Measurements from ENCODE around the gene CERK.
A peak's percentile ranks its signal among the peaks of the same experiment; 100 is the strongest.

CERK gene

GRCh38 chr22:46675938-46676337 lies 62.1 kb downstream of the CERK start:
- no peak overlapping the region for H3K27ac ChIP-seq (ENCODE audit: extremely low read depth, low read depth, low read length)
- CTCF ChIA-PET: no interaction called here

GRCh38 chr22:46675479-46675878 lies 62.6 kb downstream of the CERK start:
- H3K36me3 ChIP-seq (ENCODE audit: control insufficient read depth in 2 of 2, insufficient read depth in 1 of 2, low read length in 2 of 2): peaks cover 0 to 58% of the 10 kb centered on the region in 2 experiments; a peak in 2 of 3 replicates
- no peaks in the 10 kb centered on the region for H3K9me3 ChIP-seq (ENCODE audit: control insufficient read depth, insufficient read depth, low read depth, low read length)
- POLR2A ChIA-PET: no interaction called here
- no peak overlapping the region for H3K27ac ChIP-seq (ENCODE audit: extremely low read depth, low read depth, low read length)
- H3K4me3 ChIP-seq (ENCODE audit: low read depth, low read length): no peak overlapping the region
- no peaks in the 10 kb centered on the region for H3K4me1 ChIP-seq (ENCODE audit: control insufficient read depth, insufficient read depth, low read length)
- CTCF ChIA-PET: no interaction called here
- TF ChIP-seq ZNF544 (tag by site-specific recombination; IDR thresholded peaks at IDR 0.05) (no peak), ZNF48 (tag by site-specific recombination; IDR thresholded peaks at IDR 0.05) (no peak), ZNF214 (tag by site-specific recombination; IDR thresholded peaks at IDR 0.05; ENCODE audit: borderline replicate concordance) (no peak), ZNF530 (tag by site-specific recombination; IDR thresholded peaks at IDR 0.05; ENCODE audit: low read depth) (no peak), PRDM1 (tag by site-specific recombination; IDR thresholded peaks at IDR 0.05) (no peak), ZFP41 (tag by site-specific recombination; IDR thresholded peaks at IDR 0.05; ENCODE audit: borderline replicate concordance) (no peak), ZNF777 (tag by site-specific recombination; IDR thresholded peaks at IDR 0.05; ENCODE audit: borderline replicate concordance) (no peak), ZNF341 (tag by site-specific recombination; IDR thresholded peaks at IDR 0.05; ENCODE audit: low read depth) (no peak), PRDM4 (tag by site-specific recombination; IDR thresholded peaks at IDR 0.05) (no peak), TCF7L2 (IDR thresholded peaks at IDR 0.05; ENCODE audit: borderline replicate concordance, low read depth, low read length) (no peak), TSHZ1 (tag by site-specific recombination; IDR thresholded peaks at IDR 0.05; ENCODE audit: borderline replicate concordance) (no peak), ZNF2 (tag by site-specific recombination; IDR thresholded peaks at IDR 0.05) (no peak)
- TF ChIP-seq, protein P1, sequence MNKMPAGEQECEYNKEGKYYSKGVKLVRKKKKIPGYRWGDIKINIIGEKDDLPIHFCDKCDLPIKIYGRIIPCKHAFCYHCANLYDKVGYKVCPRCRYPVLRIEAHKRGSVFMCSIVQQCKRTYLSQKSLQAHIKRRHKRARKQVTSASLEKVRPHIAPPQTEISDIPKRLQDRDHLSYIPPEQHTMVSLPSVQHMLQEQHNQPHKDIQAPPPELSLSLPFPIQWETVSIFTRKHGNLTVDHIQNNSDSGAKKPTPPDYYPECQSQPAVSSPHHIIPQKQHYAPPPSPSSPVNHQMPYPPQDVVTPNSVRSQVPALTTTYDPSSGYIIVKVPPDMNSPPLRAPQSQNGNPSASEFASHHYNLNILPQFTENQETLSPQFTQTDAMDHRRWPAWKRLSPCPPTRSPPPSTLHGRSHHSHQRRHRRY (tag by site-specific recombination; IDR thresholded peaks at IDR 0.05): no peak
- TF ChIP-seq, protein P2, sequence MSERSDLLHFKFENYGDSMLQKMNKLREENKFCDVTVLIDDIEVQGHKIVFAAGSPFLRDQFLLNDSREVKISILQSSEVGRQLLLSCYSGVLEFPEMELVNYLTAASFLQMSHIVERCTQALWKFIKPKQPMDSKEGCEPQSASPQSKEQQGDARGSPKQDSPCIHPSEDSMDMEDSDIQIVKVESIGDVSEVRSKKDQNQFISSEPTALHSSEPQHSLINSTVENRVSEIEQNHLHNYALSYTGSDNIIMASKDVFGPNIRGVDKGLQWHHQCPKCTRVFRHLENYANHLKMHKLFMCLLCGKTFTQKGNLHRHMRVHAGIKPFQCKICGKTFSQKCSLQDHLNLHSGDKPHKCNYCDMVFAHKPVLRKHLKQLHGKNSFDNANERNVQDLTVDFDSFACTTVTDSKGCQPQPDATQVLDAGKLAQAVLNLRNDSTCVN (tag by site-specific recombination; optimal IDR thresholded peaks at IDR 0.05): no peak

More at GRCh38 chr22:46675938-46676337, 62.1 kb downstream of the CERK start:
- H3K36me3 ChIP-seq (ENCODE audit: control insufficient read depth in 2 of 2, insufficient read depth in 1 of 2, low read length in 2 of 2): peaks cover 0 to 54% of the 10 kb centered on the region in 2 experiments; a peak in 2 of 3 replicates
- TF ChIP-seq ZSCAN23 (tag by site-specific recombination; IDR thresholded peaks at IDR 0.05) (no peak), ZNF341 (tag by site-specific recombination; IDR thresholded peaks at IDR 0.05; ENCODE audit: low read depth) (no peak), ZNF837 (tag by site-specific recombination; IDR thresholded peaks at IDR 0.05) (no peak), ZNF121 (tag by site-specific recombination; IDR thresholded peaks at IDR 0.05) (no peak), KLF9 (tag by site-specific recombination; IDR thresholded peaks at IDR 0.05; ENCODE audit: low read depth) (peak; percentile 45; the same call in 1 of the 2 replicates), GLIS1 (tag by site-specific recombination; IDR thresholded peaks at IDR 0.05) (no peak)
- POLR2A ChIA-PET: no interaction called here
- H3K4me3 ChIP-seq (ENCODE audit: low read depth, low read length): no peak overlapping the region
- no peaks in the 10 kb centered on the region for H3K9me3 ChIP-seq (ENCODE audit: control insufficient read depth, insufficient read depth, low read depth, low read length)
- no peaks in the 10 kb centered on the region for H3K4me1 ChIP-seq (ENCODE audit: control insufficient read depth, insufficient read depth, low read length)

All from HEK293 (cell line).